DND-41 (cell line): ENCODE data around the gene SERTAD2.

Experiments used
- ATAC-seq: fragments of 200-7000 bp; cut with Tn5 transposase; 3 replicates; pipeline ENCODE4 v1.9.1; 2021; ENCODE audit warnings: low read depth; ENCODE audit not compliant: insufficient read depth
- DNase-seq: peaks from one replicate; pipeline ENCODE4 v3.0.0-alpha.2; 2020
- H2AFZ ChIP-seq: 2 replicates; pipeline ENCODE4 v1.6.0; 2012; ENCODE audit warnings: low read depth, low read length
- H3K27ac ChIP-seq: 2 replicates; pipeline ENCODE4 v1.5.1; 2012; ENCODE audit warnings: low read length, inconsistent platforms
- H3K27me3 ChIP-seq: fragments of 200-600 bp; sonication (generic); 2 replicates; pipeline ENCODE4 v1.6.0; 2012; ENCODE audit warnings: low read length, mild to moderate bottlenecking, inconsistent platforms; ENCODE audit not compliant: insufficient read depth, poor library complexity
- H3K36me3 ChIP-seq: 2 replicates; pipeline ENCODE4 v1.5.1; 2012; ENCODE audit warnings: low read length, inconsistent platforms; ENCODE audit not compliant: insufficient read depth
- H3K4me1 ChIP-seq: 2 replicates; pipeline ENCODE4 v1.5.1; 2012; ENCODE audit warnings: mild to moderate bottlenecking, low read length; ENCODE audit not compliant: insufficient read depth
- H3K4me2 ChIP-seq: 2 replicates; pipeline ENCODE4 v1.6.0; 2012; ENCODE audit warnings: mild to moderate bottlenecking, moderate library complexity, low read length, inconsistent platforms; ENCODE audit not compliant: insufficient read depth
- H3K4me3 ChIP-seq, 2 experiments: fragments of 200-600 bp in 1 of 2; shearing (Covaris generic) in 1 of 2; 2 replicates each; pipeline ENCODE4 v1.5.1; 2012 to 2016; ENCODE audit warnings: inconsistent platforms in 2 of 2, low read length in 2 of 2, mild to moderate bottlenecking in 2 of 2, low read depth in 1 of 2, moderate library complexity in 1 of 2
- H3K79me2 ChIP-seq: 2 replicates; pipeline ENCODE4 v1.6.0; 2012; ENCODE audit warnings: low read length, inconsistent platforms; ENCODE audit not compliant: insufficient read depth
- H3K9ac ChIP-seq: 2 replicates; pipeline ENCODE4 v1.6.0; 2012; ENCODE audit warnings: low read depth, mild to moderate bottlenecking, inconsistent platforms, low read length, moderate library complexity
- H3K9me3 ChIP-seq: 2 replicates; pipeline ENCODE4 v1.5.1; 2012; ENCODE audit warnings: low read length, moderate library complexity, mild to moderate bottlenecking, inconsistent platforms; ENCODE audit not compliant: insufficient read depth, severe bottlenecking
- H4K20me1 ChIP-seq: 2 replicates; pipeline ENCODE4 v1.6.0; 2012; ENCODE audit warnings: low read length; ENCODE audit not compliant: insufficient read depth
- CTCF ChIP-seq: IDR thresholded peaks from 2 replicates; pipeline ENCODE4 v1.5.1; 2012; ENCODE audit warnings: borderline replicate concordance, low read length, moderate library complexity, mild to moderate bottlenecking; ENCODE audit not compliant: poor library complexity, severe bottlenecking; ENCODE audit errors: extremely low read depth
- EZH2 ChIP-seq: IDR thresholded peaks from 3 replicates; pipeline ENCODE4 v1.6.1; 2012; ENCODE audit warnings: borderline replicate concordance, low read depth, mild to moderate bottlenecking, moderate library complexity, low read length, inconsistent platforms; ENCODE audit not compliant: severe bottlenecking

Gene SERTAD2

GRCh38 chr2:64613276-64613675, 40.4 kb downstream of the SERTAD2 start:
- Histone ChIP-seq H4K20me1 (0 out of 2 replicates have a peak, but pooled peaks cover under 1% of the 10 kb centered on the region), H3K4me1 (no peaks in the 10 kb centered on the region), H3K79me2 (no peaks in the 10 kb centered on the region), H3K27ac (no peak overlapping the region), H3K9me3 (no peaks in the 10 kb centered on the region), H3K27me3 (peaks cover 3% of the 10 kb centered on the region), H2AFZ (no peak overlapping the region), H3K36me3 (no peaks in the 10 kb centered on the region), H3K4me2 (no peak overlapping the region), H3K4me3 (no peak overlapping the region), H3K9ac (no peak overlapping the region)
- no peak for DNase-seq
- no peak for ATAC-seq
- TF ChIP-seq EZH2 (no peak), CTCF (no peak)

- Histone ChIP-seq H3K4me3 (no peak overlapping the region), H3K36me3 (no peaks in the 10 kb centered on the region), H3K9ac (no peak overlapping the region), H3K4me2 (no peak overlapping the region), H3K4me1 (no peaks in the 10 kb centered on the region), H4K20me1 (0 out of 2 replicates have a peak, but pooled peaks cover 3% of the 10 kb centered on the region), H3K27ac (no peak overlapping the region), H3K79me2 (no peaks in the 10 kb centered on the region), H2AFZ (no peak overlapping the region), H3K9me3 (no peaks in the 10 kb centered on the region), H3K27me3 (peaks cover 3% of the 10 kb centered on the region)
- DNase-seq (no peak), ATAC-seq (no peak)
- TF ChIP-seq CTCF (no peak), EZH2 (no peak)
Measured at GRCh38 chr2:64612575-64613195, 41.0 kb downstream of the SERTAD2 start.

GRCh38 chr2:64610316-64610855, 43.3 kb downstream of the SERTAD2 start:
- no peaks in the 10 kb centered on the region for H3K9me3 ChIP-seq
- 0 out of 2 replicates have a peak, but pooled peaks cover 3% of the 10 kb centered on the region for H4K20me1 ChIP-seq
- no peaks in the 10 kb centered on the region for H3K36me3 ChIP-seq
- ATAC-seq (no peak), DNase-seq (no peak)
- no peak for TF ChIP-seq EZH2
- no peak for TF ChIP-seq CTCF
- peaks cover 3% of the 10 kb centered on the region for H3K27me3 ChIP-seq
- no peak overlapping the region for H3K9ac ChIP-seq
- H3K4me2 ChIP-seq: no peak overlapping the region
- no peaks in the 10 kb centered on the region for H3K79me2 ChIP-seq
- no peak overlapping the region for H3K27ac ChIP-seq
- H3K4me3 ChIP-seq: no peak overlapping the region
- H2AFZ ChIP-seq: no peak overlapping the region
- no peaks in the 10 kb centered on the region for H3K4me1 ChIP-seq

GRCh38 chr2:64609942-64610281, 43.8 kb downstream of the SERTAD2 start:
- Histone ChIP-seq H3K9me3 (no peaks in the 10 kb centered on the region), H2AFZ (no peak overlapping the region), H3K4me2 (no peak overlapping the region), H3K79me2 (no peaks in the 10 kb centered on the region), H4K20me1 (0 out of 2 replicates have a peak, but pooled peaks cover 3% of the 10 kb centered on the region), H3K4me3 (no peak overlapping the region), H3K36me3 (no peaks in the 10 kb centered on the region), H3K27me3 (peaks cover 3% of the 10 kb centered on the region), H3K27ac (no peak overlapping the region), H3K9ac (no peak overlapping the region), H3K4me1 (no peaks in the 10 kb centered on the region)
- no peak for DNase-seq
- no peak for TF ChIP-seq CTCF
- no peak for TF ChIP-seq EZH2
- no peak for ATAC-seq
